ENCODE measurements around the gene GAB4.

GRCh38 chr22:16965560-16965959 is 42.5 kb downstream of the GAB4 start:
- TF ChIP-seq, protein P1, sequence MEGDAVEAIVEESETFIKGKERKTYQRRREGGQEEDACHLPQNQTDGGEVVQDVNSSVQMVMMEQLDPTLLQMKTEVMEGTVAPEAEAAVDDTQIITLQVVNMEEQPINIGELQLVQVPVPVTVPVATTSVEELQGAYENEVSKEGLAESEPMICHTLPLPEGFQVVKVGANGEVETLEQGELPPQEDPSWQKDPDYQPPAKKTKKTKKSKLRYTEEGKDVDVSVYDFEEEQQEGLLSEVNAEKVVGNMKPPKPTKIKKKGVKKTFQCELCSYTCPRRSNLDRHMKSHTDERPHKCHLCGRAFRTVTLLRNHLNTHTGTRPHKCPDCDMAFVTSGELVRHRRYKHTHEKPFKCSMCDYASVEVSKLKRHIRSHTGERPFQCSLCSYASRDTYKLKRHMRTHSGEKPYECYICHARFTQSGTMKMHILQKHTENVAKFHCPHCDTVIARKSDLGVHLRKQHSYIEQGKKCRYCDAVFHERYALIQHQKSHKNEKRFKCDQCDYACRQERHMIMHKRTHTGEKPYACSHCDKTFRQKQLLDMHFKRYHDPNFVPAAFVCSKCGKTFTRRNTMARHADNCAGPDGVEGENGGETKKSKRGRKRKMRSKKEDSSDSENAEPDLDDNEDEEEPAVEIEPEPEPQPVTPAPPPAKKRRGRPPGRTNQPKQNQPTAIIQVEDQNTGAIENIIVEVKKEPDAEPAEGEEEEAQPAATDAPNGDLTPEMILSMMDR (IDR thresholded peaks at IDR 0.05; ENCODE audit: low read length), result no peak
- no peak for TF ChIP-seq EZH2phosphoT487 (IDR thresholded peaks at IDR 0.05; ENCODE audit: low read length)
- TF ChIP-seq EZH2 (optimal IDR thresholded peaks at IDR 0.05; ENCODE audit: low read depth, low read length), result no peak

All from MM.1S (cell line).